Duodenal mucosa (tissue), 2 donors: ENCODE results near the gene SMPD3.

Experiments used
- H3K27ac ChIP-seq: one replicate; pipeline ENCODE4 v1.7.0; 2013; ENCODE audit warnings: low read depth, low read length
- H3K27me3 ChIP-seq, 2 donors: one replicate each; pipeline ENCODE4 v1.7.0; 2013; ENCODE audit warnings: low read length in 2 of 2, control low read depth in 1 of 2; ENCODE audit not compliant: insufficient read depth in 2 of 2, control insufficient read depth in 1 of 2
- H3K36me3 ChIP-seq, 2 donors: one replicate each; pipeline ENCODE4 v1.7.0; 2013; ENCODE audit warnings: low read length in 2 of 2, control low read depth in 1 of 2; ENCODE audit not compliant: insufficient read depth in 2 of 2, control insufficient read depth in 1 of 2
- H3K4me1 ChIP-seq, 2 donors: one replicate each; pipeline ENCODE4 v1.7.0; 2013; ENCODE audit warnings: low read length in 2 of 2, control low read depth in 1 of 2; ENCODE audit not compliant: insufficient read depth in 2 of 2, control insufficient read depth in 1 of 2
- H3K4me3 ChIP-seq, 2 donors: one replicate each; pipeline ENCODE4 v1.7.0; 2013; ENCODE audit warnings: low read length in 2 of 2, low read depth in 1 of 2
- H3K9ac ChIP-seq, 2 donors: one replicate each; pipeline ENCODE4 v1.7.0; 2013; ENCODE audit warnings: low read length in 2 of 2, low read depth in 1 of 2
- H3K9me3 ChIP-seq, 2 donors: one replicate each; pipeline ENCODE4 v1.7.0; 2013; ENCODE audit warnings: low read length in 2 of 2, control low read depth in 1 of 2; ENCODE audit not compliant: control insufficient read depth in 1 of 2

SMPD3 gene

GRCh38 chr16:68328151-68328859 lies 120.0 kb downstream of the SMPD3 start:
- H3K27ac ChIP-seq = no peak overlapping the region
- H3K27me3 ChIP-seq = no peaks in the 10 kb centered on the region
- H3K4me3 ChIP-seq = no peak overlapping the region
- H3K36me3 ChIP-seq = peaks cover 7 to 26% of the 10 kb centered on the region in 2 donors
- H3K4me1 ChIP-seq = peaks cover 17 to 23% of the 10 kb centered on the region in 2 donors
- H3K9ac ChIP-seq = no peak overlapping the region
- H3K9me3 ChIP-seq = no peaks in the 10 kb centered on the region

DNA sequence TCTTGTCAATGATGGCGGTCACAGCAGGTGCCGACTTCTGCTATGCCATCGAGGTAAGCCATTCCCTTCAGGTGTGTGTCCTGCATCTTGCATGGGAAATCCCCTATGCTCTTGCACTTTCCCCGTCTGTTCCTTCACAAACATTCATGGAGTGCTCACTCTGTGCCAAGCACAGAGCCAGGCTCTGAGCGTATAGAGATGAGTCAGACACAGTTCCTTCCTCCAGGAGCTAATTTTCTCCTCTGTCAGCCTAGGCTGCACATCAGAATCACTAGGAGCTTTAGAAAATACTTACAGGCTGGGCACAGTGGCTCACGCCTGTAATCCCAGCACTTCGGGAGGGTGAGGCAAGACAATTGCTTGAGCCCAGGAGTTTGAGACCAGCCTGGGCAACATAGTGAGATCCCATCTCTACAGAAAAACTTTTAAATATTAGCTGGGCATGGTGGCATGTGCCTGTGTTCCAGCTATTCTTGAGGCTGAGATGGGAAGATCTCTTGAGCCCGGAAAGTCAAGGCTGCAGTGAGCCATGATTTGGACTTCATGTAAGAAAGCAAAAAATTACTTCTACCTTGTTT lies 123.4 kb downstream of the SMPD3 start:
- no peak overlapping the region for H3K4me3 ChIP-seq
- H3K9me3 ChIP-seq = no peaks in the 10 kb centered on the region
- peaks cover 6 to 7% of the 10 kb centered on the region in 2 donors for H3K4me1 ChIP-seq
- no peak overlapping the region for H3K27ac ChIP-seq
- peaks cover 12 to 38% of the 10 kb centered on the region in 2 donors for H3K36me3 ChIP-seq
- H3K27me3 ChIP-seq = no peaks in the 10 kb centered on the region
- H3K9ac ChIP-seq = no peak overlapping the region

GRCh38 chr16:68324336-68324735 lies 124.0 kb downstream of the SMPD3 start:
- H3K9me3 ChIP-seq = no peaks in the 10 kb centered on the region
- no peak overlapping the region for H3K9ac ChIP-seq
- no peak overlapping the region for H3K4me3 ChIP-seq
- H3K27me3 ChIP-seq = no peaks in the 10 kb centered on the region
- H3K27ac ChIP-seq = no peak overlapping the region
- H3K4me1 ChIP-seq = peaks cover 6 to 7% of the 10 kb centered on the region in 2 donors
- peaks cover 12 to 38% of the 10 kb centered on the region in 2 donors for H3K36me3 ChIP-seq

DNA sequence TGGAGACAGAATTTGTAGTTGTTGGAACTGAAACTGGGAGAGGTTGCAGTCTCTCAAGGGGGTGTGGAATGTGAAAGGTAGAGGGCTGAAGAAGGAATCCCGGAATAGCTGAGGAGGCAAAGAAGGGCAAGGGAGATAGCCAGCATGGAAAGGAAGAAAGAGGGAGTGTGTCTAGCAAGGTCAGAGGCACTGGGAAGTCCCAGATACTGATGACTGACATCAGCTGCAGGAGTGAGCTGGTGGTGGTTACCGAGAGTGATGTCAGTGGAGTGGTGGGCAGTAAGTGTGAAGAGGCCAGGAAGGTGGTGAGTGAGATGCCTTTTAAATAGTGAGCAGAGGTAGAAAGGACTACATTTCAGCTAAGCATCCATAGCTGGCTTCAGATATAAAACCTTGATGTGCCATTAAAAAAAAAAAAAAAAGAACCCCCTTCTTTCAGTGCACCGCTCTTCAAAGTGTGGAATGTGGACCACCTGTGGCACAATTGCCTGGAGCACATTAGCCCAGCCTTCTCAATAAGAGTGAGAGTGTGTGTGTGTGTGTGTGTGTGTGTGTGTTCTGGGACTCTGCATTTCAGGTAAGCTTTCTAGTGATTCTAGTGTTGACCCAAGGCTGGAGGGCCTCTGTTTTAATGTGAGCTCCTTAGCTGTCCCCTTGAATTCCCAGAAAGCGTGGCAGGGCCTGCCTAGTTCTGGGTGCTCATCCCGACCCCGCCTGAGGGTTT lies 129.0 kb downstream of the SMPD3 start:
- no peaks in the 10 kb centered on the region for H3K4me1 ChIP-seq

GRCh38 chr16:68313116-68313515 lies 135.2 kb downstream of the SMPD3 start:
- Histone ChIP-seq H3K9ac (no peak overlapping the region), H3K4me3 (no peak overlapping the region), H3K4me1 (peaks cover 20 to 23% of the 10 kb centered on the region in 2 donors), H3K9me3 (no peaks in the 10 kb centered on the region), H3K27me3 (no peaks in the 10 kb centered on the region), H3K27ac (no peak overlapping the region), H3K36me3 (peaks cover 13 to 21% of the 10 kb centered on the region in 2 donors)

More for the DNA sequence above, 129.0 kb downstream of the SMPD3 start:
- Histone ChIP-seq H3K27ac (no peak overlapping the region), H3K4me3 (no peak overlapping the region), H3K36me3 (peaks cover 13 to 34% of the 10 kb centered on the region in 2 donors), H3K9ac (no peak overlapping the region), H3K27me3 (no peaks in the 10 kb centered on the region), H3K9me3 (no peaks in the 10 kb centered on the region)

- no peaks in the 10 kb centered on the region for H3K27me3 ChIP-seq
These were observed 137.4 kb downstream of the SMPD3 start, which contains the start of the genes PRMT7 and SLC7A6OS for GRCh38 chr16:68310774-68311511. Gene PRMT7, plus strand, starts transcription at chr16:68311019. Its CDS starts 4,961 bp downstream, at chr16:68315980. Gene SLC7A6OS, minus strand, starts transcription at chr16:68310946. Its CDS starts 20 bp downstream, at chr16:68310926.

DNA sequence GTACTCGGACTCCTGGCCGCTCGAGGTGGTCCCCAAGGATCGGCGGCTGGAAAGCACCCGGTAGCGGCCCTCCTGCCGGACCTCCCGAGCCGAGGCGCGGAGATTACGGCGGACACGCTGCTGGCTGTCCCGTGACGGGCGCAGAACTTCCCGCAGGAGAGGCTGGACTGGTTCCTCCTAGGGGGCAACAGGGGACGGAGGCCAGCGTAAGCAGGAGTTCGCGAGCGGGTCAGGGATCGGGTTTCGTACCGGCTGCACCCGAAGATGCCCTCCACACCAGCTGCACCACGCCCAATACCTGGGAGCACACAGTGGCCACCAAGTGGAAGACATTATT lies 137.9 kb downstream of the SMPD3 start:
- H3K4me3 ChIP-seq = peak overlapping the region; percentile 99 to 100
- peak overlapping the region; percentile 93 to 97 for H3K9ac ChIP-seq
- H3K27me3 ChIP-seq = no peaks in the 10 kb centered on the region
- H3K4me1 ChIP-seq = peaks cover 20 to 23% of the 10 kb centered on the region in 2 donors
- H3K27ac ChIP-seq = peak overlapping the region; percentile 73
- H3K9me3 ChIP-seq = no peaks in the 10 kb centered on the region
- H3K36me3 ChIP-seq = peaks cover 11 to 25% of the 10 kb centered on the region in 2 donors

More at GRCh38 chr16:68310774-68311511, 137.4 kb downstream of the SMPD3 start, which contains the start of the genes PRMT7 and SLC7A6OS:
- H3K4me3 ChIP-seq = peak within 1 kb of the TSS; percentile 99 to 100
- peak within 1 kb of the TSS; percentile 73 for H3K27ac ChIP-seq
- H3K9me3 ChIP-seq = no peaks in the 10 kb centered on the region
- peaks cover 20 to 23% of the 10 kb centered on the region in 2 donors for H3K4me1 ChIP-seq
- peaks cover 13 to 22% of the 10 kb centered on the region in 2 donors for H3K36me3 ChIP-seq
- H3K9ac ChIP-seq = peak within 1 kb of the TSS; percentile 93 to 97

GRCh38 chr16:68309799-68310198 lies 138.5 kb downstream of the SMPD3 start:
- Histone ChIP-seq H3K27ac (no peak overlapping the region), H3K9me3 (no peaks in the 10 kb centered on the region), H3K9ac (peak overlapping the region; percentile 93 to 97), H3K36me3 (peaks cover 14 to 31% of the 10 kb centered on the region in 2 donors), H3K4me3 (peak overlapping the region; percentile 99 to 100), H3K4me1 (peaks cover 20 to 23% of the 10 kb centered on the region in 2 donors), H3K27me3 (no peaks in the 10 kb centered on the region)
